Measurements from ENCODE around the gene TMEM179. TPM values are rescaled to one million over a fixed set of nuclear protein-coding genes. Genes with fewer than 3 reads are reported as not detected.

Gene TMEM179
- total and polyA plus RNA-seq, 2 donors (not counting 3 experiments of a cell fraction or from before 2014, with no cell fraction given) = 0.14 TPM; not detected in 1

GRCh38 chr14:104582005-104582404, 22.6 kb downstream of the TMEM179 start:
- ChIA-PET POLR2A (no interaction called here), CTCF (interaction anchor here (1.6 kb wide), 1 partner anchor 18 kb away, joined by 3 read pairs; no protein-coding TSS in a partner anchor)
- Histone ChIP-seq H3K36me3 (ENCODE audit: control insufficient read depth in 2 of 2, extremely low read depth in 1 of 2, insufficient read depth in 2 of 2, low read length in 2 of 2) (no peaks in the 10 kb centered on the region), H3K27ac (ENCODE audit: insufficient read depth, low read depth, low read length) (no peak overlapping the region), H3K4me2 (ENCODE audit: insufficient read depth, low read length) (no peak overlapping the region), H4K20me1 (replicated peaks; ENCODE audit: control insufficient read depth, extremely low read depth, insufficient read depth, low read length) (no peaks in the 10 kb centered on the region), H3K4me3 (replicated peaks in 1 of 3; ENCODE audit: insufficient read depth in 1 of 3, low read depth in 1 of 3, low read length in 3 of 3) (no peak overlapping the region), H3K9me3 (replicated peaks; ENCODE audit: control insufficient read depth, insufficient read depth, low read length) (no peaks in the 10 kb centered on the region), H3K4me1 (ENCODE audit: control insufficient read depth, extremely low read depth, insufficient read depth, low read length) (no peaks in the 10 kb centered on the region), H3K79me2 (ENCODE audit: control insufficient read depth, insufficient read depth, low read length) (no peaks in the 10 kb centered on the region), H2AFZ (ENCODE audit: low read depth, low read length) (no peak overlapping the region), H3K9me1 (replicated peaks; ENCODE audit: control insufficient read depth, extremely low read depth, insufficient read depth, low read length) (no peaks in the 10 kb centered on the region), H3K9ac (replicated peaks; ENCODE audit: extremely low read depth, insufficient read depth, low read length) (no peak overlapping the region), H3K27me3 (ENCODE audit: control insufficient read depth in 2 of 2, insufficient read depth in 2 of 2, low read length in 2 of 2) (no peaks in the 10 kb centered on the region)
- FAIRE-seq (no peak), DNase-seq (ENCODE audit: low read depth, low spot score) (no peak)
- no TSS peak for BruUV-seq (replicated peaks)
- no peak for TF ChIP-seq JUN (IDR thresholded peaks at IDR 0.05; ENCODE audit: borderline replicate concordance, insufficient read depth, insufficient read length, low read depth)
- TF ChIP-seq POLR2A (IDR thresholded peaks at IDR 0.05; ENCODE audit: low read depth, low read length) = no peak
- no peak for TF ChIP-seq FOS (IDR thresholded peaks at IDR 0.05; ENCODE audit: borderline replicate concordance, insufficient read depth, low read length)
- TF ChIP-seq MAX (IDR thresholded peaks at IDR 0.05; ENCODE audit: insufficient read depth, insufficient read length) = no peak
- no peak for TF ChIP-seq CTCF (IDR thresholded peaks at IDR 0.05; ENCODE audit: extremely low read depth in 1 of 2, insufficient read depth in 1 of 2, low read depth in 1 of 2, low read length in 2 of 2)
- TF ChIP-seq MYC (IDR thresholded peaks at IDR 0.05; ENCODE audit: low read depth, low read length) = no peak
- TF ChIP-seq POLR2AphosphoS5 (IDR thresholded peaks at IDR 0.05; ENCODE audit: insufficient read depth, low read depth, low read length) = no peak
- TF ChIP-seq EZH2 (IDR thresholded peaks at IDR 0.05; ENCODE audit: borderline replicate concordance, low read depth, low read length, severe bottlenecking) = no peak
- TF ChIP-seq GATA2 (IDR thresholded peaks at IDR 0.05; ENCODE audit: insufficient read depth, insufficient read length, low read depth, low read length) = no peak
- dilution Hi-C loops (cut with MboI; ENCODE audit: extremely low pct_ligation_motif_present, low sequenced_read_pairs) = no loop called here
- intact Hi-C loops (cut with micrococcal nuclease) = no loop called here

All from endothelial cell of umbilical vein (primary cell).